HepG2 (cell line): ENCODE results near the gene BCCIP. TPM values are rescaled to one million over a fixed set of nuclear protein-coding genes. Genes with fewer than 3 reads are reported as not detected.

Experiments used
- DDIT3 ChIP-seq: sonication (generic); formaldehyde crosslinking; IDR thresholded peaks from 2 replicates; pipeline ENCODE4 v1.4.0; 2020; ENCODE audit warnings: mild to moderate bottlenecking, missing genetic modification reagents
- FOXM1 ChIP-seq: sonication (generic); formaldehyde crosslinking; IDR thresholded peaks from 2 replicates; pipeline ENCODE4 v1.5.0; 2020; ENCODE audit warnings: missing genetic modification reagents
- HOXA7 ChIP-seq: sonication (generic); formaldehyde crosslinking; IDR thresholded peaks from 2 replicates; pipeline ENCODE4 v1.8.1; 2022; ENCODE audit warnings: mild to moderate bottlenecking, missing genetic modification reagents, moderate library complexity
- IRF2 ChIP-seq: IDR thresholded peaks from 2 replicates; pipeline ENCODE4 v1.6.1; 2018; ENCODE audit warnings: missing genetic modification reagents, missing compliant biosample characterization
- JARID2 ChIP-seq: sonication (generic); formaldehyde crosslinking; IDR thresholded peaks from 2 replicates; pipeline ENCODE4 v1.8.1; 2023; ENCODE audit warnings: missing genetic modification reagents, inconsistent platforms; ENCODE audit not compliant: insufficient replicate concordance
- RBFOX2 ChIP-seq: fragments of 200-400 bp; formaldehyde crosslinking; IDR thresholded peaks from 2 replicates; pipeline ENCODE4 v1.6.1; 2017; ENCODE audit warnings: low read depth, mild to moderate bottlenecking, low read length
- RXRA ChIP-seq: sonication (generic); formaldehyde crosslinking; IDR thresholded peaks from 2 replicates; pipeline ENCODE4 v1.5.1; 2020; ENCODE audit warnings: missing genetic modification reagents
- YEATS2 ChIP-seq: sonication (generic); formaldehyde crosslinking; IDR thresholded peaks from 2 replicates; pipeline ENCODE4 v1.4.0; 2020; ENCODE audit warnings: missing genetic modification reagents, borderline replicate concordance
- ZBTB34 ChIP-seq: sonication (generic); formaldehyde crosslinking; IDR thresholded peaks from 2 replicates; pipeline ENCODE4 v1.8.0; 2022; ENCODE audit warnings: mild to moderate bottlenecking, missing genetic modification reagents
- ZEB1 ChIP-seq: IDR thresholded peaks from 2 replicates; pipeline ENCODE4 v1.6.1; 2012; ENCODE audit warnings: mild to moderate bottlenecking, low read depth, inconsistent platforms; ENCODE audit not compliant: insufficient replicate concordance
- ZKSCAN1 ChIP-seq: fragments of 150-350 bp; IDR thresholded peaks from 2 replicates; pipeline ENCODE4 v1.6.1; 2014; ENCODE audit warnings: low read length
- ZNF230 ChIP-seq: sonication (generic); formaldehyde crosslinking; IDR thresholded peaks from 2 replicates; pipeline ENCODE4 v1.4.0; 2020; ENCODE audit warnings: mild to moderate bottlenecking, missing genetic modification reagents
- ZNF407 ChIP-seq: sonication (generic); formaldehyde crosslinking; IDR thresholded peaks from one replicate; pipeline ENCODE4 v1.5.1; 2020; ENCODE audit warnings: mild to moderate bottlenecking, missing genetic modification reagents; ENCODE audit errors: not compliant biosample characterization
- ZNF430 ChIP-seq: sonication (generic); formaldehyde crosslinking; IDR thresholded peaks from 2 replicates; pipeline ENCODE4 v1.9.0; 2021; ENCODE audit warnings: mild to moderate bottlenecking, missing genetic modification reagents
- ZSCAN22 ChIP-seq: sonication (generic); formaldehyde crosslinking; IDR thresholded peaks from 2 replicates; pipeline ENCODE4 v1.4.0; 2020; ENCODE audit warnings: mild to moderate bottlenecking, missing genetic modification reagents
- ZXDC ChIP-seq: sonication (generic); formaldehyde crosslinking; IDR thresholded peaks from 2 replicates; pipeline ENCODE4 v1.5.0; 2020; ENCODE audit warnings: mild to moderate bottlenecking, missing genetic modification reagents
- polyA plus RNA-seq, 8 experiments: library from polyadenylated mRNA; depleted of rRNA in 3 of 8; stranded (reverse) in 7 of 8; unstranded in 1 of 8; fragments of >200 nt; fragmentation: Illumina TruSeq in 4 of 8; extraction: Trizol in 4 of 8; gene quantifications; 2 replicates each; pipeline versions ENCODE4 v1.2.1 to v1.2.3, GENCODE V29; 2011 to 2016; ENCODE audit warnings: low read depth in 4 of 8, missing spikeins in 1 of 8, mixed read lengths in 1 of 8; ENCODE audit not compliant: insufficient read depth in 1 of 8
- total RNA-seq, 5 experiments: library from RNA; depleted of rRNA; stranded (reverse); fragments of >200 nt; fragmentation: Illumina TruSeq; extraction: Trizol; gene quantifications; 2 replicates each; pipeline ENCODE4 v1.2.3, GENCODE V29; 2016; ENCODE audit warnings: low read depth in 1 of 5

The BCCIP gene
- total and polyA plus RNA-seq, 2 of the 13 experiments (the other 11 are each of a cell fraction or from before 2014, with no cell fraction given) = 37.0 to 132 TPM

DNA sequence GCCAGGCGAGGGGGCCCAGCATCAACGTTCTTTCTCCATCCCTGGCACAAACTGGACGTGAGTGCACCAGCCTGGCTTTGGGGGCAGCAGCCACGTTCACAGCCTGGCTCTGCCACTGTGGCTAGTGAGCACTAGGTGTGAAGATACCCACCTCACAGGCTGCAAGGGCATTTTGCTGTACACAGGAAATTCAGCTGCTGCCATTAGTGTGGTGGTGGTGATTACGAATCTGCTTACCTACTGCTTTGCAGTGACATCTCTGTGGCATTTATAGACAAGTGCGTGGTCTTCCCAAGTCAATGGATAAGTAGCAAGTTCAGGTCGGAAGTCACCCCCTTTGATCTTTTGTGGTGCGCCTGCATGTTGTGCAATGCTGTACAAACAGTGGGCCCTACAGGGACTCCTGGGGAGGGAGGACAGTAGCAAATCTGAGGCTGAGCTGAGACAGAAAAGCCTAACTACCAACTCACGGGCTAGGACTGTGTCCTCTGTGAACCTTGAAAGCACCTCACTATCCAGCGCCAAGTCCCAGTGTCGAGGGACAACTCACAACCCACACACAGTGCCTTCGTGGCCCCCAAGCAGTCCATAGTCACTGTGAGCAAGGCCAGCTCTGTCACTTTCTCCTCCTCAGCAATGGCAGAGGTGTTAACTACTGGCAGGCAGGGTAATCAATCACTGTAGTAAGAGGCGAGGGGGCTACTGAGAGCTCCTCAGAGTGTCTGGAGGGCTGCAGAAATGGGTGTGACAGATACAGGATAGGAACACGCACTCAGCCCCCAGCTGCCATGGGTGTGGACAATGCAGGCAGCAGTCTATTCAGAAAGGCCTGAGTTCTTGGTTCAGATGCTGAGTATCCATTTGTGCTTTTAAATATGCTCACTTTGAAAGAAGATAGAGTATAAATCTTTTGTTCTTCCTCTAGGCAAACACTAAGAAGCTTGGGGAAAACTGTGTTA lies 30.7 kb upstream of the BCCIP start (continued):
- TF ChIP-seq JARID2 (no peak), ZEB1 (peak; percentile 45), ZSCAN22 (CRISPR knock-in tag) (no peak), ZXDC (CRISPR knock-in tag) (peak; percentile 87; the same call in 1 of the 2 replicates), ZBTB34 (CRISPR knock-in tag) (peak; percentile 48; the same call in 1 of the 2 replicates), ZNF407 (CRISPR knock-in tag) (no peak), DDIT3 (CRISPR knock-in tag) (no peak), ZNF430 (CRISPR knock-in tag) (peak; percentile 55; the same call in 1 of the 2 replicates), ZKSCAN1 (no peak), YEATS2 (CRISPR knock-in tag) (peak; percentile 74; the same call in 1 of the 2 replicates), IRF2 (CRISPR knock-in tag) (peak; percentile 89), FOXM1 (CRISPR knock-in tag) (no peak), HOXA7 (CRISPR knock-in tag) (no peak), RBFOX2 (no peak), ZNF230 (CRISPR knock-in tag) (0 out of 2 replicates have a peak, but pooled peaks have one; percentile 76), RXRA (CRISPR knock-in tag) (peak; percentile 98)
